PFSK-1 (cell line): Measurements from ENCODE around the gene GPC6.

Experiments
- FOXP2 ChIP-seq: optimal IDR thresholded peaks from 2 replicates; pipeline ENCODE3; 2011; ENCODE audit warnings: borderline replicate concordance, control low read depth, inconsistent platforms; ENCODE audit not compliant: insufficient read depth; ENCODE audit errors: extremely low read length, extremely low read depth
- POLR2AphosphoS5 ChIP-seq: IDR thresholded peaks from 2 replicates; pipeline ENCODE4 v1.6.1; 2012; ENCODE audit warnings: low read depth, mild to moderate bottlenecking, control low read depth, low read length, moderate library complexity
- REST ChIP-seq, 2 experiments: IDR thresholded peaks; 2 replicates each; pipeline versions ENCODE4 v1.6.1 to v1.8.0; 2011 to 2012; ENCODE audit warnings: low read depth in 2 of 2, low read length in 2 of 2, control low read depth in 1 of 2, inconsistent platforms in 1 of 2, mild to moderate bottlenecking in 1 of 2, moderate library complexity in 1 of 2; ENCODE audit not compliant: insufficient read depth in 1 of 2
- SIN3A ChIP-seq: IDR thresholded peaks from 2 replicates; pipeline ENCODE4 v1.6.1; 2012; ENCODE audit warnings: mild to moderate bottlenecking, low read length, moderate library complexity, borderline replicate concordance; ENCODE audit not compliant: insufficient read depth
- TAF1 ChIP-seq: IDR thresholded peaks from 2 replicates; pipeline ENCODE4 v1.6.1; 2012; ENCODE audit warnings: low read length, control low read depth, borderline replicate concordance; ENCODE audit not compliant: insufficient read depth

GRCh38 chr13:94329754-94330551 is 1103.3 kb downstream of the GPC6 start:
- no peak for TF ChIP-seq POLR2AphosphoS5
- no peak for TF ChIP-seq SIN3A
- TF ChIP-seq REST (IDR thresholded peaks at IDR 0.05; ENCODE audit: insufficient read depth in 1 of 2, low read depth in 2 of 2, low read length in 2 of 2), result no peak
- TF ChIP-seq FOXP2, result no peak
- no peak for TF ChIP-seq TAF1
